HCT116 (cell line): ENCODE results near the gene CFI. TPM values are rescaled to one million over a fixed set of nuclear protein-coding genes. Genes with fewer than 3 reads are reported as not detected.

Source experiments
- ATAC-seq: fragments of 200-7000 bp; cut with Tn5 transposase; 2 replicates; pipeline ENCODE4 v1.9.1; 2020; ENCODE audit warnings: mild to moderate bottlenecking, moderate library complexity
- BruUV-seq: library from RNA; stranded (reverse); fragments of 400-500 nt; replicated peaks from 2 replicates; lab custom pipeline; 2021; lab: Mats Ljungman, UMichigan
- CTCF ChIA-PET: fragments of 300-600 bp; sonication (Branson Sonifier 250); formaldehyde crosslinking; loops from one replicate; lab custom pipeline; 2021; ENCODE audit warnings: antibody characterized with exemption; lab: Charles Lee
- POLR2A ChIA-PET: fragments of 300-600, 350-600 bp; sonication (Branson Sonifier 250); formaldehyde crosslinking; loops from one replicate; lab custom pipeline; 2021; ENCODE audit warnings: antibody characterized with exemption; lab: Charles Lee
- RAD21 ChIA-PET, 2 experiments: fragments of 300-600 bp; sonication (Branson Sonifier 250); formaldehyde crosslinking; loops; one replicate each; lab custom pipeline; 2023; ENCODE audit warnings: low total read pairs in 2 of 2; ENCODE audit not compliant: uncharacterized antibody in 2 of 2, unreplicated experiment in 2 of 2, low non-redundant PET in 1 of 2; lab: Charles Lee
- DNase-seq: peaks from one replicate; pipeline ENCODE4 v3.0.0-alpha.2; 2010; ENCODE audit warnings: low read depth, low spot score
- H2AFZ ChIP-seq: fragments of 200-600 bp; shearing (Covaris generic), sonication (generic); 2 replicates; pipeline ENCODE4 v1.6.1; 2017; ENCODE audit warnings: low read depth, mixed run types, mixed read lengths, antibody characterized with exemption, low read length; ENCODE audit not compliant: poor library complexity, severe bottlenecking
- H3K27ac ChIP-seq: 2 replicates; pipeline ENCODE4 v1.5.1; 2012; ENCODE audit warnings: low read depth, low read length
- H3K27me3 ChIP-seq: fragments of 200-600 bp; sonication (generic); 2 replicates; pipeline ENCODE4 v1.6.1; 2016; ENCODE audit warnings: mixed run types, low read length, mixed read lengths; ENCODE audit not compliant: insufficient read depth
- H3K36me3 ChIP-seq, 2 experiments: fragments of 200-500 bp in 1 of 2; fragments of 200-600 bp in 1 of 2; sonication (Bioruptor generic) in 1 of 2; sonication (generic) in 1 of 2; 2 replicates each; pipeline versions ENCODE4 v1.5.1 to v1.6.1; 2014 to 2016; ENCODE audit warnings: low read length in 2 of 2, inconsistent platforms in 1 of 2, mixed read lengths in 1 of 2, mixed run types in 1 of 2; ENCODE audit not compliant: insufficient read depth in 2 of 2, control insufficient read depth in 1 of 2
- H3K4me1 ChIP-seq, 2 experiments: fragments of 200-600 bp in 1 of 2; sonication (generic) in 1 of 2; 2 replicates each; pipeline versions ENCODE4 v1.5.1 to v1.6.1; 2012 to 2017; ENCODE audit warnings: low read length in 2 of 2, inconsistent platforms in 1 of 2, mild to moderate bottlenecking in 1 of 2, mixed read lengths in 1 of 2, mixed run types in 1 of 2, moderate library complexity in 1 of 2; ENCODE audit not compliant: insufficient read depth in 2 of 2, control insufficient read depth in 1 of 2
- H3K4me2 ChIP-seq: fragments of 200-600 bp; sonication (generic); 2 replicates; pipeline ENCODE4 v1.6.1; 2017; ENCODE audit warnings: mixed run types, low read length, mixed read lengths
- H3K4me3 ChIP-seq, 2 experiments: fragments of 200-600 bp in 1 of 2; sonication (generic) in 1 of 2; replicated peaks in 1 of 2; 2 replicates each; pipeline ENCODE4 v1.5.1; 2011 to 2016; ENCODE audit warnings: low read length in 2 of 2, control low read depth in 1 of 2, low read depth in 1 of 2, mild to moderate bottlenecking in 1 of 2, mixed read lengths in 1 of 2, mixed run types in 1 of 2
- H3K79me2 ChIP-seq: fragments of 200-600 bp; sonication (generic); 2 replicates; pipeline ENCODE4 v1.6.1; 2017; ENCODE audit warnings: mild to moderate bottlenecking, mixed run types, low read length, moderate library complexity, mixed read lengths; ENCODE audit not compliant: insufficient read depth
- H3K9ac ChIP-seq: fragments of 200-600 bp; sonication (generic); 2 replicates; pipeline ENCODE4 v1.6.1; 2016; ENCODE audit warnings: low read length, mixed read lengths
- H3K9me2 ChIP-seq: fragments of 200-600 bp; sonication (generic), shearing (Covaris generic); 2 replicates; pipeline ENCODE4 v1.6.1; 2017; ENCODE audit warnings: mixed run types, mild to moderate bottlenecking, moderate library complexity; ENCODE audit not compliant: insufficient read depth
- H3K9me3 ChIP-seq, 2 experiments: fragments of 200-500 bp in 1 of 2; fragments of 200-600 bp in 1 of 2; sonication (Bioruptor generic) in 1 of 2; sonication (generic) in 1 of 2; 2 replicates each; pipeline ENCODE4 v1.6.1; 2014 to 2017; ENCODE audit warnings: low read length in 2 of 2, mixed read lengths in 2 of 2, inconsistent platforms in 1 of 2, low read depth in 1 of 2, mild to moderate bottlenecking in 1 of 2, mixed run types in 1 of 2, moderate library complexity in 1 of 2; ENCODE audit not compliant: control insufficient read depth in 1 of 2, insufficient read depth in 1 of 2
- H4K20me1 ChIP-seq: fragments of 200-600 bp; sonication (generic), shearing (Covaris generic); 2 replicates; pipeline ENCODE4 v1.6.1; 2017; ENCODE audit warnings: mixed run types, mild to moderate bottlenecking, moderate library complexity; ENCODE audit not compliant: insufficient read depth
- EGR1 ChIP-seq: IDR thresholded peaks from 2 replicates; pipeline ENCODE4 v1.6.1; 2012; ENCODE audit warnings: low read depth
- EZH2 ChIP-seq: fragments of 200-600 bp; sonication (generic); IDR thresholded peaks from 2 replicates; pipeline ENCODE4 v1.6.1; 2017; ENCODE audit warnings: antibody characterized with exemption, mixed run types
- POLR2AphosphoS5 ChIP-seq: IDR thresholded peaks from 2 replicates; pipeline ENCODE4 v1.6.1; 2011; ENCODE audit warnings: mild to moderate bottlenecking, low read depth, low read length, moderate library complexity
- RAD21 ChIP-seq: IDR thresholded peaks from 2 replicates; pipeline ENCODE4 v1.6.1; 2012; ENCODE audit warnings: low read depth, mild to moderate bottlenecking
- intact Hi-C: fragments of 100-400 bp; cut with micrococcal nuclease; formaldehyde crosslinking; loops from 2 replicates; pipeline ENCODE4 v1.10.0; 2022
- total RNA-seq: library from RNA; stranded (reverse); gene quantifications from one replicate; pipeline ENCODE4 v1.2.1, GENCODE V29; 2021; ENCODE audit not compliant: unreplicated experiment
- TF ChIP-seq, protein P1 (sequence below), 3 experiments: fragments of 200-600 bp in 1 of 3; sonication (generic) in 1 of 3; IDR thresholded peaks in 2 of 3; conservative IDR thresholded peaks in 1 of 3; 2 replicates each; pipeline ENCODE4 v1.5.1; 2012 to 2017; ENCODE audit warnings: low read depth in 2 of 3, low read length in 2 of 3, antibody characterized with exemption in 1 of 3, borderline replicate concordance in 1 of 3, control low read depth in 1 of 3, mild to moderate bottlenecking in 1 of 3, mixed read lengths in 1 of 3, mixed run types in 1 of 3, moderate library complexity in 1 of 3; ENCODE audit not compliant: insufficient read depth in 1 of 3
- TF ChIP-seq, protein P2 (sequence below): IDR thresholded peaks from 2 replicates; pipeline ENCODE4 v1.6.1; 2012

Gene CFI
- total RNA-seq, 1 experiment from 2014 or later, result 0.84 TPM

DNA sequence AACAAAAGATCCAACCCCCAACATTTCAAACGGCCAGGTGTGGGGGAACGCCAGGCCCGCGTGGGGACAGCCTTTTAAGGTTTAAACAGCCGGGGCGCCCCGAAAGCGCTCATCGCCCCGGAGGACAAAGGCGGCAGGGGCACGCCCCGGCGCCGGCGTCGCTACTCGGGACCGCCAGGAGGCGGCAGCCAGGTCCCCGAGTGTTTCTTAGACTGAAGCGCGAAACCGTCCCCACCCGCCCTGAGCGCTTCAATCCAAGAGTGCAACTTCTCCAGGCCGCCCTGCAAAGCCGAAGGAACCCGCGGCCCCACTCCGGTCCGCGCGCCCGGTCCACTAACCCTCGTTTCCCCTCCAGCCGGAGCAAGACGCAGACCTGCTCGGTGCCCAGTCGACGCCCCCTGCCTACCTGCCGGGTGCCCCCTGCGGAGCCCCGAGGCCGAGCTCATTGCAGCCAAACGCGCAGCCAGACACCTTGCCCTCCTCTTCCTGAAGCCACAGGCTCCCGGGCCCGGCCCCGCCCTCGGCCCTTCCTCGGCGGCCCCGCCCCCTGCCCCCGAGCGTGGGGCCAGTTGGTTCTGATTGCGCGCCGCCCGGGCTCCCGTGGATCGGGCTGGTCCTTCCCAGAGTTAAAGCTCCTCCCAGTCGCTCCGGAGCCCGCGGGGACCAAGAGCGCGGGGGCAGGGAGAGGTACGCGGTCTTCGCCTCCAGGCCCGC, 98.7 kb downstream of the CFI start, which contains the start of gene CASP6:
CASP6 (minus strand) TSS at position 496 of the 714 bp plus-strand sequence; CDS start at position 446, 50 bp downstream.
- ChIA-PET POLR2A (no interaction called here), CTCF (interaction anchor here (0.7 to 1.9 kb wide), 5 partner anchors 101 to 277 kb away, joined by 3 to 10 read pairs (median 4); no protein-coding TSS in a partner anchor)
- Histone ChIP-seq H3K4me2 (peak within 1 kb of the TSS; percentile 84), H3K79me2 (no peaks in the 10 kb centered on the region), H2AFZ (peak within 1 kb of the TSS; percentile 81), H4K20me1 (no peaks in the 10 kb centered on the region), H3K4me1 (peaks cover 13 to 21% of the 10 kb centered on the region in 2 experiments; a peak in 3 of 4 replicates), H3K4me3 (peak within 1 kb of the TSS; percentile 71 to 72), H3K9ac (peak within 1 kb of the TSS; percentile 65)
- intact Hi-C loops, result loop anchor here (5.0 to 10.0 kb wide), 4 partner anchors 99 to 278 kb away; partner anchors contain the start of genes CFI and GAR1
- ATAC-seq, result peak; percentile 87
- BruUV-seq, result TSS peak; percentile 38
- TF ChIP-seq, protein P1, sequence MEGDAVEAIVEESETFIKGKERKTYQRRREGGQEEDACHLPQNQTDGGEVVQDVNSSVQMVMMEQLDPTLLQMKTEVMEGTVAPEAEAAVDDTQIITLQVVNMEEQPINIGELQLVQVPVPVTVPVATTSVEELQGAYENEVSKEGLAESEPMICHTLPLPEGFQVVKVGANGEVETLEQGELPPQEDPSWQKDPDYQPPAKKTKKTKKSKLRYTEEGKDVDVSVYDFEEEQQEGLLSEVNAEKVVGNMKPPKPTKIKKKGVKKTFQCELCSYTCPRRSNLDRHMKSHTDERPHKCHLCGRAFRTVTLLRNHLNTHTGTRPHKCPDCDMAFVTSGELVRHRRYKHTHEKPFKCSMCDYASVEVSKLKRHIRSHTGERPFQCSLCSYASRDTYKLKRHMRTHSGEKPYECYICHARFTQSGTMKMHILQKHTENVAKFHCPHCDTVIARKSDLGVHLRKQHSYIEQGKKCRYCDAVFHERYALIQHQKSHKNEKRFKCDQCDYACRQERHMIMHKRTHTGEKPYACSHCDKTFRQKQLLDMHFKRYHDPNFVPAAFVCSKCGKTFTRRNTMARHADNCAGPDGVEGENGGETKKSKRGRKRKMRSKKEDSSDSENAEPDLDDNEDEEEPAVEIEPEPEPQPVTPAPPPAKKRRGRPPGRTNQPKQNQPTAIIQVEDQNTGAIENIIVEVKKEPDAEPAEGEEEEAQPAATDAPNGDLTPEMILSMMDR (IDR thresholded peaks at IDR 0.05 in 2 of 3, conservative IDR thresholded peaks at IDR 0.05 in 1 of 3; ENCODE audit: borderline replicate concordance in 1 of 3, insufficient read depth in 1 of 3, low read depth in 2 of 3, low read length in 2 of 3), result peak; percentile 37 to 64 (median 54); a peak in 5 of 6 replicates
- TF ChIP-seq POLR2AphosphoS5 (peak; percentile 79), EGR1 (no peak), RAD21 (peak; percentile 46), EZH2 (no peak)
- TF ChIP-seq, protein P2, sequence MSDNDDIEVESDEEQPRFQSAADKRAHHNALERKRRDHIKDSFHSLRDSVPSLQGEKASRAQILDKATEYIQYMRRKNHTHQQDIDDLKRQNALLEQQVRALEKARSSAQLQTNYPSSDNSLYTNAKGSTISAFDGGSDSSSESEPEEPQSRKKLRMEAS, result peak; percentile 74; the same call in 1 of the 2 replicates
- TF ChIP-seq, all 23 proteins: peak for 4
- DNase-seq, result peak; percentile 51
- RAD21 ChIA-PET, result interaction anchor here in 1 of 2 experiments (1.2 kb wide), 1 partner anchor 27 kb away, joined by 4 read pairs; the partner anchor contains the start of gene PLA2G12A
- Histone ChIP-seq H3K9me2 (no peaks in the 10 kb centered on the region), H3K27me3 (no peaks in the 10 kb centered on the region), H3K9me3 (no peaks in the 10 kb centered on the region), H3K27ac (peak within 1 kb of the TSS; percentile 74), H3K36me3 (no peaks in the 10 kb centered on the region)
